IPS-NIHi11 (cell line): ENCODE data around the gene SLC35G4.
"Not testable (repeated sequence)": the region's sequence is repeated elsewhere in the genome, so short reads cannot be mapped to it uniquely, and the experiment has no call there.

Experiments used
- DNase-seq: peaks from one replicate; pipeline ENCODE4 v3.0.0; 2012; ENCODE audit warnings: mixed read lengths, low spot score

SLC35G4 gene

GRCh38 chr18:11614042-11614441 lies 4.6 kb downstream of the SLC35G4 start:
- DNase-seq: not testable (repeated sequence)

- DNase-seq: not testable (repeated sequence)
Measured at GRCh38 chr18:11614981-11615380, 5.6 kb downstream of the SLC35G4 start.

- not testable (repeated sequence) for DNase-seq
Measured at GRCh38 chr18:11647310-11647709, 37.9 kb downstream of the SLC35G4 start.

- not testable (repeated sequence) for DNase-seq
Measured at GRCh38 chr18:11647804-11648203, 38.4 kb downstream of the SLC35G4 start.

GRCh38 chr18:11649839-11650238 lies 40.4 kb downstream of the SLC35G4 start:
- no peak for DNase-seq

- no peak for DNase-seq
Measured at GRCh38 chr18:11651899-11652298, 42.5 kb downstream of the SLC35G4 start.

GRCh38 chr18:11653521-11653920 lies 44.1 kb downstream of the SLC35G4 start:
- DNase-seq: no peak

GRCh38 chr18:11654736-11655605 lies 45.6 kb downstream of the SLC35G4 start:
- DNase-seq: peak; percentile 89

GRCh38 chr18:11655606-11655932 lies 46.2 kb downstream of the SLC35G4 start:
- no peak for DNase-seq

- DNase-seq: no peak
Measured at GRCh38 chr18:11657152-11657551, 47.8 kb downstream of the SLC35G4 start.

GRCh38 chr18:11657554-11657953 lies 48.2 kb downstream of the SLC35G4 start:
- DNase-seq: no peak

- no peak for DNase-seq
Measured at GRCh38 chr18:11658019-11658418, 48.6 kb downstream of the SLC35G4 start.

GRCh38 chr18:11658989-11659388 lies 49.6 kb downstream of the SLC35G4 start:
- DNase-seq: no peak
